ENCODE measurements around the gene ESPL1. TPM values are rescaled to one million over a fixed set of nuclear protein-coding genes. Genes with fewer than 3 reads are reported as not detected.
A peak's percentile ranks its signal among the peaks of the same experiment; 100 is the strongest.

Gene ESPL1
- total RNA-seq, 6 experiments from 2014 or later, result 7.0 to 16.1 (median 14.1) TPM

DNA sequence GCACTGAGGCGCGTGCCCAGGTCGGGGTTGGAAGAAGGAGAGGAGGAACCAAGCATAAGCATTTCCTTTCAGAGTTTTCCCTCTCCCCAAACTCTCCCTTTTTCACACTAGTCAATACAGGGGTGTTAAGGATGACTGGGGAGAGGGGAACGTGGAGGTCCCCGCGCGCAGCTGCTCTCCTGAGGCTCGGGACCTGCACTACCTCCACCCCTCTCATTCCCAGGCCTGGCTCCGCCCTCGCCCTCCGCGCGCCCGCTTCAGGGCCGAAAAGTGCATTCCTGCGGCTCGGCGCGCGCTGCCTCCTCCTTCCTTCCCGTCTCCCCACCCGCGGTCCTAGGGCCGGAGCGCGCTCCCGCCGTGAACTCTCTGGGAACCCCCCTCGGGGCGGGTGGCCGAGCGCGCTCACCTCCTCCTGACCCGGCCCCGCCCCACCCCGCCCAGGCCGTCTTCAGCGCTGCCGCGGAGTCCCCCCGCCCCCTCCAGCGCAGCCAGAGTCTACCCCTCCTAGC lies 47.4 kb upstream of the ESPL1 start:
- Mint-ChIP-seq H3K9me3 (no peaks in the 10 kb centered on the region), H3K27ac (peak overlapping the region; percentile 96), H3K4me3 (peak overlapping the region; percentile 99), H3K27me3 (ENCODE audit: insufficient read depth) (peaks cover 3% of the 10 kb centered on the region), H3K36me3 (ENCODE audit: low read depth) (peaks cover 11% of the 10 kb centered on the region; the same call in 1 of the 2 replicates), H3K4me1 (ENCODE audit: low read depth) (peaks cover 84% of the 10 kb centered on the region)
- DNase-seq, result peak; percentile 87
- TF ChIP-seq, protein P1, sequence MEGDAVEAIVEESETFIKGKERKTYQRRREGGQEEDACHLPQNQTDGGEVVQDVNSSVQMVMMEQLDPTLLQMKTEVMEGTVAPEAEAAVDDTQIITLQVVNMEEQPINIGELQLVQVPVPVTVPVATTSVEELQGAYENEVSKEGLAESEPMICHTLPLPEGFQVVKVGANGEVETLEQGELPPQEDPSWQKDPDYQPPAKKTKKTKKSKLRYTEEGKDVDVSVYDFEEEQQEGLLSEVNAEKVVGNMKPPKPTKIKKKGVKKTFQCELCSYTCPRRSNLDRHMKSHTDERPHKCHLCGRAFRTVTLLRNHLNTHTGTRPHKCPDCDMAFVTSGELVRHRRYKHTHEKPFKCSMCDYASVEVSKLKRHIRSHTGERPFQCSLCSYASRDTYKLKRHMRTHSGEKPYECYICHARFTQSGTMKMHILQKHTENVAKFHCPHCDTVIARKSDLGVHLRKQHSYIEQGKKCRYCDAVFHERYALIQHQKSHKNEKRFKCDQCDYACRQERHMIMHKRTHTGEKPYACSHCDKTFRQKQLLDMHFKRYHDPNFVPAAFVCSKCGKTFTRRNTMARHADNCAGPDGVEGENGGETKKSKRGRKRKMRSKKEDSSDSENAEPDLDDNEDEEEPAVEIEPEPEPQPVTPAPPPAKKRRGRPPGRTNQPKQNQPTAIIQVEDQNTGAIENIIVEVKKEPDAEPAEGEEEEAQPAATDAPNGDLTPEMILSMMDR (IDR thresholded peaks at IDR 0.05), result no peak

DNA sequence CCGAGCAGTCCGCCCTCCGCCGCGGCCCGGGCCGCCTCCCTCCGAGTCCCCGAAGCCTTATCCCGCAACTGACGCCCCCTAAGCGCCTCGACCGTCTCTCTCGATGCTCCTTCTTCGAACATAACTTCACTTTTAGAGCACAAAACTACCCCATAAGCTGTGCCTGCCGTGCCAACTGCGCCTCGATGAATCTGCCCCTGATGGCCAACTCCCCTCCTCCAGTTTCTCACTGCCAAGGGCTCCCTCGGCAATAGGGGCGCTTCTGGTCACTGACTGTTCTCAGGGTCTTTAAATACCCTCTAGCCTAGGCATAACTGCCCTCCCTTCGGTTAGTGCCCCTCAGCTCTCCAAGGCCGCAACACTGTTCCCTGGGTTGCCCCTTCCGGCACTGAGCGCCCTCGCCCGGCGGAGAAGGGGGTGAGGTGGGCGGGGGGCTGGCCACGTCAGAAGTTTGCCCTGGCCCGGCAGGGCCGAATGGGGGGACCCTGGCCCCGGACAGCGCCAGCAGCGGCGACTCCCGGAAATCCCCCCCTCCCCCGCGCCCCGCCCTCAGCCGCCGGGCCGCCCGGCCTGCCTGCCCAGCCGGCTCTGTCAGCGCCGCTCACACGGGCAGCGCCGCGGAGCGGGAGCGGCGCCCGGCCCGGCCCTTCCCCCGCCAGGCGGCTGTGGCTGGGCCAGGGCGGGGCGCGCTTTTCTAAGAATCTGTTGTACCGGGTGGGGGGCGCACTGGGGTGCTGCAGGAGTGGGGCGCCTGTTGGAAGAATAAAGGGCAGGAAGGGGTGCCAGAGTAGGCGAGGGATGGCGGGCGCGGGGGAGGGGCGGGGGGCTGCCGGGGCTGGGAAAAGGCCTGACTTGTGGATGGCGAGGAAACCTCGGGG lies 46.7 kb upstream of the ESPL1 start:
- TF ChIP-seq, protein P1 (IDR thresholded peaks at IDR 0.05), result peak; percentile 54
- H3K27ac Mint-ChIP-seq, result peak overlapping the region; percentile 96
- DNase-seq, result no peak
- H3K27me3 Mint-ChIP-seq (ENCODE audit: insufficient read depth), result peaks cover 5% of the 10 kb centered on the region
- no peaks in the 10 kb centered on the region for H3K9me3 Mint-ChIP-seq
- peak overlapping the region; percentile 99 for H3K4me3 Mint-ChIP-seq
- H3K4me1 Mint-ChIP-seq (ENCODE audit: low read depth), result peaks cover 81% of the 10 kb centered on the region
- H3K36me3 Mint-ChIP-seq (ENCODE audit: low read depth), result peaks cover 11% of the 10 kb centered on the region; the same call in 1 of the 2 replicates

DNA sequence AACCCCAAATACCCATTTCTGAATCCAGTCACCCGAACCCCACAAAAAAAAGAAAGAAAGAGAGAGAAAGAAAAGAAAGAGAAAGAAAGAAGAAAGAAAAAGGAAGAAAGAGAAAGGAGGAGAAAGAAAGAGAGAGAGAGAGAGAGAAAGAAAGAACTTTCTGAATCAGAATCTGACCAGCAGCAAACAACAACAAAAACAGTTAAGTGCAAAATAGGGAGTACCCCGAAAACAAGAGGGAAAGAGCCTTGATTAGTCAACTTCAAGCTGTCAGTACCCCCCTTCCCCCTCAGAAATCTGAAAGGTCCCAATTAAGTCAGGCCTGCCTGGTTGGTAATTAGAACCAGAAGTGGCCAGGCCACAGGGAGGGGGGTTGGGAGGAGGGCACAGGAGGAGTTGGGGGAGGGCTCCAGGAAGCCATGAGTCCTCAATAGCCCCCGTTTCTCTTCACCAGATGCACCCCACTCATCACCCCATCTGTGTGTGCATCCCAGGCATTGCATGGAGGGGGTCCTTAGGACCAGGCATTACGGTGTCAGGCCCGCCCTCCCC lies 45.9 kb upstream of the ESPL1 start:
- H3K27me3 Mint-ChIP-seq (ENCODE audit: insufficient read depth), result peaks cover 3% of the 10 kb centered on the region
- peaks cover 73% of the 10 kb centered on the region for H3K4me1 Mint-ChIP-seq (ENCODE audit: low read depth)
- TF ChIP-seq, protein P1 (IDR thresholded peaks at IDR 0.05), result no peak
- H3K9me3 Mint-ChIP-seq, result no peaks in the 10 kb centered on the region
- H3K36me3 Mint-ChIP-seq (ENCODE audit: low read depth), result peaks cover 5% of the 10 kb centered on the region; the same call in 1 of the 2 replicates
- no peak for DNase-seq
- peak overlapping the region; percentile 81 for H3K4me3 Mint-ChIP-seq
- peak overlapping the region; percentile 90 for H3K27ac Mint-ChIP-seq

DNA sequence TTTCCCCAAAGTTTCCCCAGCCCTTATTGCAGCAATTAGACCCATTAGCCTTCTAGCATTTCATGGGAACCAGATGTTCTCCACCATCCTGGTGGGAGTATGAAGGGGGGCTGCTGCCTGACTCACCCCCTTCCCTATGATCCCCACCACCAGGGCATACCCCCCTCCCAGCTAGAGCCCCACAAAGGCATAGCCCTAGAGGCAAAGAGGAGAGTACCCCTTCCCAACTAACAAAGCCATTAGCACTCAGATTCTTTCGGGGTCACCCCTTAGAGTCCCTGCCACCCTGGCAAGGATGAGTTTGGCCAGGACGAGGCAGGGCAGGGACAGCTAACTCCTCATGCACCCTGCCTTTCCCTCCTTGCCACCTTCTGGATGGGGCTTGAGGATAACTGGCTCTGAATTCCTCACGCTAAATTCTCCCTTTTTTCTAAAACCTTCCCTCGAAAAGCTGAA lies 45.3 kb upstream of the ESPL1 start:
- H3K27me3 Mint-ChIP-seq (ENCODE audit: insufficient read depth), result peaks cover 3% of the 10 kb centered on the region
- no peak for DNase-seq
- peaks cover 5% of the 10 kb centered on the region; the same call in 1 of the 2 replicates for H3K36me3 Mint-ChIP-seq (ENCODE audit: low read depth)
- H3K4me1 Mint-ChIP-seq (ENCODE audit: low read depth), result peaks cover 67% of the 10 kb centered on the region
- H3K27ac Mint-ChIP-seq, result peak overlapping the region; percentile 90
- no peaks in the 10 kb centered on the region for H3K9me3 Mint-ChIP-seq
- H3K4me3 Mint-ChIP-seq, result peak overlapping the region; percentile 81; the same call in 1 of the 2 replicates
- TF ChIP-seq, protein P1 (IDR thresholded peaks at IDR 0.05), result no peak

DNA sequence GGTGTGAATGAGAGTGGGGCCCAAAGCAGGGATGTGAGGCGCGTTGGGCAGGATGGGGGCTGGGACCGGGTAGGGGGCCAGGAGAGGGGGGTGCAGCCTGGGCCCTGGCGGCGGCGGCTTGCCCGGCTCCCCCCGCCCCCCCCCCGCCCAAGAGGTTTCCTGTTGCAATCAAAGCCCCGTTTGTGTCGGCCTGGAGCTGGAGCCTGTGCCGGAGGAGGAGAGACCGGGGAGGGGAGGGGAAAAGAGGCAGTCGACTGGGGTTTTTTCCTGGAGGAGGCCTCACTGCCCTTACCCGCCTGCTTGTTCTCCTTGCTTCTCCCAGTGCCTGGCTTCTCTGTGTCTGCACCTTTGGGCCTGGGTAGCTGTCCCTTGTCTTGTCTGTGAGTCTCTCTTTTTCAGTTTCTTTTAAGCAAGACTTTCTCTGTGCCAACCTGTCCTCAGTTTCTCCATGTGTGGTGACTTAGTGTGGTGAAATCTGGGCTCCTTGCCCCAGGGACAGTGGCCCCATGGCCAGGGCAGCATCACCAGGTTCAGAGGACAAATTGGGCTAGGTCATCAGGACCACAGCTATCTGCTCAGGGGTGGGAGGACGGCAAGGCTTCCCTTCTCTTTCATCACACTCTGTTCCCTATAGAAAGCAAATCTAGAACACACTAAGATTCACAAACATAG lies 44.6 kb upstream of the ESPL1 start:
- H3K27me3 Mint-ChIP-seq (ENCODE audit: insufficient read depth), result peaks cover 3% of the 10 kb centered on the region
- peak overlapping the region; percentile 56 for H3K4me3 Mint-ChIP-seq
- peaks cover 5% of the 10 kb centered on the region; the same call in 1 of the 2 replicates for H3K36me3 Mint-ChIP-seq (ENCODE audit: low read depth)
- peak overlapping the region; percentile 90 for H3K27ac Mint-ChIP-seq
- H3K4me1 Mint-ChIP-seq (ENCODE audit: low read depth), result peaks cover 64% of the 10 kb centered on the region
- no peaks in the 10 kb centered on the region for H3K9me3 Mint-ChIP-seq
- TF ChIP-seq, protein P1 (IDR thresholded peaks at IDR 0.05), result no peak
- no peak for DNase-seq

Data from HFFc6 (cell line).